KMS-11 (cell line): ENCODE measurements around the gene DLD.

ENCODE experiments used
- H2AFZ ChIP-seq: fragments of 200-600 bp; sonication (generic); 2 replicates; pipeline ENCODE4 v1.6.1; 2016; ENCODE audit warnings: antibody characterized with exemption, mixed run types, low read depth
- H3K27ac ChIP-seq: fragments of 200-600 bp; sonication (generic); 2 replicates; pipeline ENCODE4 v1.6.1; 2016; ENCODE audit warnings: mild to moderate bottlenecking, mixed run types
- H3K27me3 ChIP-seq: fragments of 200-600 bp; sonication (generic); 2 replicates; pipeline ENCODE4 v1.6.1; 2017; ENCODE audit warnings: mild to moderate bottlenecking, low read depth, mixed run types, moderate library complexity; ENCODE audit not compliant: insufficient read depth
- H3K36me3 ChIP-seq: fragments of 200-600 bp; sonication (generic); 2 replicates; pipeline ENCODE4 v1.6.1; 2017; ENCODE audit warnings: mild to moderate bottlenecking, mixed run types; ENCODE audit not compliant: insufficient read depth
- H3K4me1 ChIP-seq: fragments of 200-600 bp; sonication (generic); 2 replicates; pipeline ENCODE4 v1.6.1; 2016; ENCODE audit warnings: mild to moderate bottlenecking, low read depth, mixed run types; ENCODE audit not compliant: poor library complexity, severe bottlenecking
- H3K4me2 ChIP-seq: fragments of 200-600 bp; sonication (generic); 2 replicates; pipeline ENCODE4 v1.7.0; 2016; ENCODE audit warnings: mild to moderate bottlenecking, mixed run types
- H3K4me3 ChIP-seq: fragments of 200-600 bp; sonication (generic); IDR thresholded peaks from 2 replicates; pipeline ENCODE4 v1.6.1; 2017; ENCODE audit warnings: low read depth, low read length, mixed read lengths; ENCODE audit not compliant: insufficient read depth
- H3K79me2 ChIP-seq: fragments of 200-600 bp; sonication (generic); 2 replicates; pipeline ENCODE4 v1.6.1; 2016; ENCODE audit warnings: low read depth, mixed run types; ENCODE audit not compliant: insufficient read depth
- H3K9ac ChIP-seq: fragments of 200-600 bp; sonication (generic); 2 replicates; pipeline ENCODE4 v1.6.1; 2016; ENCODE audit warnings: mild to moderate bottlenecking, mixed run types
- H4K20me1 ChIP-seq: fragments of 200-600 bp; sonication (generic); 2 replicates; pipeline ENCODE4 v1.6.1; 2016; ENCODE audit warnings: mild to moderate bottlenecking, mixed run types; ENCODE audit not compliant: insufficient read depth
- TF ChIP-seq, protein P1 (sequence below): fragments of 200-600 bp; sonication (generic); conservative IDR thresholded peaks from 2 replicates; pipeline ENCODE4 v1.6.1; 2017; ENCODE audit warnings: low read depth, mild to moderate bottlenecking, antibody characterized with exemption, low read length, moderate library complexity, mixed read lengths

DLD gene

DNA sequence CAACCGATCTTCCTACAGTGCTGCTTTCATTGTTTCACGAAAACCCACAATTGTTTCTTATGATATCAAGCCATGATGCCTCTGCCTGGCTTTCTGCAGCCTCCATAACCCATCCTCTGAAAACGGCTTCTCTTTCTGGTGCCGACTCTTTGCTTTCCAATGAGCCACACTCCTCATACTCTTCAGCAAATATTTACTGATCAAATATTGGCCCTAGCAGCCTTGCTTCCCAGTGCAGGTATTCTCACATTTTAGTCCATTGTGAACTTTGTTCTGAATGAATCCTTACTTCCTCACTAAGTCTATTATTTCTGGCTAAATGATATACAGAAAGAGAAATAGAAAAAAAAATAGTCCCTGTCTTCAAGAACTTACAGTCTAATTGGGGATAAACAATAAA, 76.4 kb downstream of the DLD start:
- Histone ChIP-seq H2AFZ (no peak overlapping the region), H3K36me3 (no peaks in the 10 kb centered on the region), H3K27me3 (no peaks in the 10 kb centered on the region), H3K4me2 (no peak overlapping the region), H3K9ac (no peak overlapping the region), H3K4me3 (no peak overlapping the region), H3K4me1 (no peaks in the 10 kb centered on the region), H3K27ac (no peak overlapping the region), H3K79me2 (no peaks in the 10 kb centered on the region), H4K20me1 (no peaks in the 10 kb centered on the region)
- TF ChIP-seq, protein P1, sequence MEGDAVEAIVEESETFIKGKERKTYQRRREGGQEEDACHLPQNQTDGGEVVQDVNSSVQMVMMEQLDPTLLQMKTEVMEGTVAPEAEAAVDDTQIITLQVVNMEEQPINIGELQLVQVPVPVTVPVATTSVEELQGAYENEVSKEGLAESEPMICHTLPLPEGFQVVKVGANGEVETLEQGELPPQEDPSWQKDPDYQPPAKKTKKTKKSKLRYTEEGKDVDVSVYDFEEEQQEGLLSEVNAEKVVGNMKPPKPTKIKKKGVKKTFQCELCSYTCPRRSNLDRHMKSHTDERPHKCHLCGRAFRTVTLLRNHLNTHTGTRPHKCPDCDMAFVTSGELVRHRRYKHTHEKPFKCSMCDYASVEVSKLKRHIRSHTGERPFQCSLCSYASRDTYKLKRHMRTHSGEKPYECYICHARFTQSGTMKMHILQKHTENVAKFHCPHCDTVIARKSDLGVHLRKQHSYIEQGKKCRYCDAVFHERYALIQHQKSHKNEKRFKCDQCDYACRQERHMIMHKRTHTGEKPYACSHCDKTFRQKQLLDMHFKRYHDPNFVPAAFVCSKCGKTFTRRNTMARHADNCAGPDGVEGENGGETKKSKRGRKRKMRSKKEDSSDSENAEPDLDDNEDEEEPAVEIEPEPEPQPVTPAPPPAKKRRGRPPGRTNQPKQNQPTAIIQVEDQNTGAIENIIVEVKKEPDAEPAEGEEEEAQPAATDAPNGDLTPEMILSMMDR = no peak

DNA sequence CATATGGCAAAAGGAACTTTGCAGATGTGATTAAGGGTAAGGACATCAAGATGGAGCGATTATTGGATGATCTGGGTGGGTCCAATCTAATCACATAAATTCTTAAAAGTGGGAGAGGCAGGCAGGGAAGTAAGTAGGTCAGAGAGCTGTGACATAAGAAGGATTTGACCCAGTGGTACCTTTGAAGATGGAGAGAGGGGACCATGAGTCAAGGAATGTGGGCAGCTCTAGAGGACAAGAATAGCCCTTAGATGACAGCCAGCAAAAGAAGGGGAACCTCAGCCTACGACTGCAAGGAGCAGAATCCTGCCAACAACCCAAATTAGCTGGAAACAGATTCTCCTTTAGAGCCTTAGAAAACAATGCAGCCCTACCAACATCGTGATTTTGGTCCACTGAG, 77.5 kb downstream of the DLD start:
- Histone ChIP-seq H4K20me1 (no peaks in the 10 kb centered on the region), H3K9ac (no peak overlapping the region), H3K27ac (no peak overlapping the region), H3K27me3 (no peaks in the 10 kb centered on the region), H3K36me3 (no peaks in the 10 kb centered on the region), H2AFZ (no peak overlapping the region), H3K4me3 (no peak overlapping the region), H3K4me2 (no peak overlapping the region), H3K79me2 (no peaks in the 10 kb centered on the region), H3K4me1 (no peaks in the 10 kb centered on the region)
- TF ChIP-seq, protein P1 = no peak

DNA sequence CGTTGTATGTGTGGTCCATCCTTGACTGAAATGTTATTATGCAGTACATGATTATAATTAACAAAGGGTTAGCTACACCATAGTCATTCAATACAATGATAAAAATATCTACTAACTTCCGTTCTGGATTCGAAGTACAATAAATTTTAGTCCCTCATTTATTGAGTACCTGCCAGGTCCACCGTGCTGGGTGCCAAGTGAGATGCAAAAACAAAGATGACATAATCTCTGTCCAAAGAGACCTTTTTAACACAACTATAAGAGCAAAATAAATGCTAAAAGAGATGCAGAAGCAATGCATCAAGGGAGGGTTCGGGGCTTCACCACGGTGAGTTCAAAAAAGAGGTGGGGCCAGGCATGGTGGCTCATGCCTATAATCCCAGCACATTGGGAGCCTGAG, 78.9 kb downstream of the DLD start:
- TF ChIP-seq, protein P1 = no peak
- H3K27ac ChIP-seq = no peak overlapping the region
- H4K20me1 ChIP-seq = no peaks in the 10 kb centered on the region
- H3K4me2 ChIP-seq = no peak overlapping the region
- no peaks in the 10 kb centered on the region for H3K27me3 ChIP-seq
- no peaks in the 10 kb centered on the region for H3K36me3 ChIP-seq
- H3K4me3 ChIP-seq = no peak overlapping the region
- H3K9ac ChIP-seq = no peak overlapping the region
- H3K4me1 ChIP-seq = no peaks in the 10 kb centered on the region
- no peaks in the 10 kb centered on the region for H3K79me2 ChIP-seq
- H2AFZ ChIP-seq = no peak overlapping the region
